GM19395 (cell line): ENCODE results near the gene LRRFIP1.
"Not testable (repeated sequence)": the region's sequence is repeated elsewhere in the genome, so short reads cannot be mapped to it uniquely, and the experiment has no call there.

Experiments used
- ATAC-seq: cut with Tn5 transposase; IDR thresholded peaks from one replicate; pipeline ENCODE4 v1.9.1; 2021; ENCODE audit warnings: mild to moderate bottlenecking, moderate library complexity; ENCODE audit not compliant: unreplicated experiment

LRRFIP1 gene

GRCh38 chr2:237682151-237682550 lies 54.8 kb downstream of the LRRFIP1 start:
- no peak for ATAC-seq

GRCh38 chr2:237682856-237683670 lies 55.7 kb downstream of the LRRFIP1 start:
- no peak for ATAC-seq

GRCh38 chr2:237685408-237685807 lies 58.0 kb downstream of the LRRFIP1 start:
- ATAC-seq = no peak

- no peak for ATAC-seq
These were observed 59.3 kb downstream of the LRRFIP1 start for GRCh38 chr2:237686659-237687136.

GRCh38 chr2:237688081-237688480 lies 60.7 kb downstream of the LRRFIP1 start:
- ATAC-seq = no peak

GRCh38 chr2:237688541-237688940 lies 61.2 kb downstream of the LRRFIP1 start:
- ATAC-seq = not testable (repeated sequence)

GRCh38 chr2:237689336-237690131 lies 62.1 kb downstream of the LRRFIP1 start:
- no peak for ATAC-seq

GRCh38 chr2:237691029-237691907 lies 63.9 kb downstream of the LRRFIP1 start:
- peak; percentile 31 for ATAC-seq

- peak; percentile 42 for ATAC-seq
These were observed 64.7 kb downstream of the LRRFIP1 start for GRCh38 chr2:237691908-237692600.

- peak; percentile 4 for ATAC-seq
These were observed 65.4 kb downstream of the LRRFIP1 start for GRCh38 chr2:237692601-237693290.

GRCh38 chr2:237693291-237693994 lies 66.1 kb downstream of the LRRFIP1 start:
- ATAC-seq = no peak

- no peak for ATAC-seq
These were observed 67.2 kb downstream of the LRRFIP1 start for GRCh38 chr2:237694415-237695194.

GRCh38 chr2:237695201-237695780 lies 67.9 kb downstream of the LRRFIP1 start:
- no peak for ATAC-seq

- ATAC-seq = peak; percentile 31
These were observed 69.1 kb downstream of the LRRFIP1 start for GRCh38 chr2:237696461-237696860.

- no peak for ATAC-seq
These were observed 70.4 kb downstream of the LRRFIP1 start for GRCh38 chr2:237697586-237698357.

- ATAC-seq = no peak
These were observed 70.9 kb downstream of the LRRFIP1 start for GRCh38 chr2:237698358-237698694.

- no peak for ATAC-seq
These were observed 72.6 kb downstream of the LRRFIP1 start for GRCh38 chr2:237699870-237700511.
